Spleen (tissue), 11 donors: Measurements from ENCODE around the gene CDC25A. TPM values are rescaled to one million over a fixed set of nuclear protein-coding genes. Genes with fewer than 3 reads are reported as not detected.
A peak's percentile ranks its signal among the peaks of the same experiment; 100 is the strongest.

Experiments
- DNase-seq: peaks from one replicate; pipeline ENCODE4 v3.0.0-alpha.2; 2020
- H3K27ac ChIP-seq, 8 donors: fragments of 200-600 bp; sonication (generic) in 7 of 8; 1 replicate in 4 of 8; 2 replicates in 4 of 8; pipeline versions ENCODE4 v1.5.0 to v1.8.0; 2016 to 2021; ENCODE audit warnings: inconsistent platforms in 4 of 8, mild to moderate bottlenecking in 4 of 8, moderate library complexity in 1 of 8
- H3K27me3 ChIP-seq, 7 donors: fragments of 200-600 bp; sonication (generic) in 6 of 7; replicated peaks in 1 of 7; 1 replicate in 4 of 7; 2 replicates in 3 of 7; pipeline versions ENCODE4 v1.5.0 to v1.8.0; 2016 to 2021; ENCODE audit warnings: inconsistent platforms in 3 of 7, mild to moderate bottlenecking in 1 of 7
- H3K36me3 ChIP-seq, 6 donors: fragments of 200-600 bp; sonication (generic) in 5 of 6; 1 replicate in 4 of 6; 2 replicates in 2 of 6; pipeline versions ENCODE4 v1.5.0 to v1.8.0; 2016 to 2021; ENCODE audit warnings: inconsistent platforms in 2 of 6
- H3K4me1 ChIP-seq, 6 donors: fragments of 200-600 bp; sonication (generic) in 5 of 6; 1 replicate in 3 of 6; 2 replicates in 3 of 6; pipeline versions ENCODE4 v1.5.0 to v1.8.0; 2016 to 2021; ENCODE audit warnings: inconsistent platforms in 3 of 6
- H3K4me3 ChIP-seq, 8 donors: fragments of 200-600 bp; sonication (generic) in 7 of 8; 1 replicate in 4 of 8; 2 replicates in 4 of 8; pipeline versions ENCODE4 v1.5.0 to v1.8.0; 2016 to 2021; ENCODE audit warnings: inconsistent platforms in 4 of 8, mild to moderate bottlenecking in 4 of 8, moderate library complexity in 2 of 8
- H3K9me3 ChIP-seq, 8 donors: fragments of 200-600 bp; sonication (generic) in 7 of 8; 1 replicate in 4 of 8; 2 replicates in 4 of 8; pipeline versions ENCODE4 v1.5.0 to v1.8.0; 2016 to 2021; ENCODE audit warnings: inconsistent platforms in 4 of 8
- POLR2A ChIP-seq, 3 donors: fragments of 450-650 bp; IDR thresholded peaks; one replicate each; pipeline ENCODE4 v1.5.1; 2017; ENCODE audit warnings: antibody characterized with exemption in 3 of 3, mild to moderate bottlenecking in 1 of 3
- POLR2AphosphoS5 ChIP-seq, 3 donors: sonication (generic); formaldehyde crosslinking; IDR thresholded peaks; one replicate each; pipeline ENCODE4 v1.5.1; 2017; ENCODE audit warnings: antibody characterized with exemption in 3 of 3
- WGBS, 5 donors: extraction: QIAGEN DNeasy Blood & Tissue Kit in 3 of 5; methylation state at CpG; one replicate each; pipeline versions ENCODE4 v1.1.5 to v1.1.7; 2013 to 2018; 5-methylcytosine and 5-hydroxymethylcytosine counted together
- intact Hi-C: fragments of 100-400 bp; cut with DNase I; formaldehyde crosslinking; loops from one replicate; pipeline ENCODE4 v1.15.0; 2023; ENCODE audit warnings: low total_unique reads
- polyA plus RNA-seq, 3 donors: library from polyadenylated mRNA; stranded (reverse); fragments of 200-250 nt; gene quantifications; one replicate each; pipeline ENCODE4 v1.2.1, GENCODE V29; 2013
- total RNA-seq, 7 donors: library from RNA; depleted of rRNA in 3 of 7; stranded (reverse); fragments of >200 nt in 3 of 7; fragmentation: NEBNext Ultra II Directional in 4 of 7; extraction: Animal tissue kit (Norgen Biotek cat#: 25700) in 4 of 7; gene quantifications; one replicate each; pipeline versions ENCODE4 v1.1.0 to v1.2.1, GENCODE V29; 2016 to 2021
- TF ChIP-seq, protein P1 (sequence below), 11 experiments: fragments of 200-600 bp in 7 of 11; fragments of 450-650 bp in 4 of 11; sonication (generic) in 4 of 11; IDR thresholded peaks in 8 of 11; conservative IDR thresholded peaks in 3 of 11; 1 replicate in 7 of 11; 2 replicates in 4 of 11; pipeline versions ENCODE4 v1.4.0 to v1.8.0; 2016 to 2021; ENCODE audit warnings: antibody characterized with exemption in 11 of 11, inconsistent platforms in 4 of 11, mild to moderate bottlenecking in 1 of 11
- donor health status: healthy with polysubstance abuse.
- donor health status: DM: no; HTN: no; CAD: no; lungs with moderate emphysema.
- donor health status: DM: no; HTN: no; CAD: no.
- donor health status: Bipolar disorder and iron deficiency.
- donor health status: healthy.
- donor health status: DM: no; HTN: no; CAD: no.
- donor health status: DM: yes; HTN: yes; CAD: no.

Gene CDC25A
- total and polyA plus RNA-seq, 10 donors: 0.65 to 8.1 (median 2.8) TPM

DNA sequence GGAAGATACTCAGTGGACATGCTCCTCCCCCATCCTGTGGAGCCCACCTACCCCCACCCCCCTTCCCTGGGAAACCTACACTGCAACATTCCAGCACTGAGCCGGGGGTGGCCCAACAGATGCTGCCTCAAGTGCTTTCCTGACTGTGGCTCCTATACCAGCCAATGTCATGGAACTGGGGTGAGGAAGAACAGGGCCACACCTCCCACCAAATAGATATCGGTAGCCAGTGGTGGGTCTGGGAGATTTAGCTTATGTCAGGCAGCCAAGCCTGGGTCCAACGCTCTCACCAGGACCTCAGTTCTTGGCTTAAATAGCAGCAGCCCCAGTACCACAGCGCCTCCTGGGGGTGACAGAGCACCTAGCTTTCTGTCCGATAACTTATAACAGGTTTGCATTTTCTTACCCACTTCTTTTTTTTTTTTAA is 30.3 kb downstream of the CDC25A start:
- Histone ChIP-seq H3K4me1 (no peaks in the 10 kb centered on the region), H3K27me3 (no peaks in the 10 kb centered on the region), H3K36me3 (peaks cover 0 to 47% (median 3%) of the 10 kb centered on the region in 6 donors), H3K4me3 (no peak overlapping the region), H3K27ac (no peak overlapping the region), H3K9me3 (no peaks in the 10 kb centered on the region)
- 55 to 77% (median 62%) methylated on average over 5 of the region's 5 CpGs for WGBS, 5 donors
- DNase-seq: peak; percentile 78
- intact Hi-C loops: loop anchor here (10.0 kb wide), 1 partner anchor 153 kb away; no protein-coding TSS in a partner anchor
- TF ChIP-seq, protein P1, sequence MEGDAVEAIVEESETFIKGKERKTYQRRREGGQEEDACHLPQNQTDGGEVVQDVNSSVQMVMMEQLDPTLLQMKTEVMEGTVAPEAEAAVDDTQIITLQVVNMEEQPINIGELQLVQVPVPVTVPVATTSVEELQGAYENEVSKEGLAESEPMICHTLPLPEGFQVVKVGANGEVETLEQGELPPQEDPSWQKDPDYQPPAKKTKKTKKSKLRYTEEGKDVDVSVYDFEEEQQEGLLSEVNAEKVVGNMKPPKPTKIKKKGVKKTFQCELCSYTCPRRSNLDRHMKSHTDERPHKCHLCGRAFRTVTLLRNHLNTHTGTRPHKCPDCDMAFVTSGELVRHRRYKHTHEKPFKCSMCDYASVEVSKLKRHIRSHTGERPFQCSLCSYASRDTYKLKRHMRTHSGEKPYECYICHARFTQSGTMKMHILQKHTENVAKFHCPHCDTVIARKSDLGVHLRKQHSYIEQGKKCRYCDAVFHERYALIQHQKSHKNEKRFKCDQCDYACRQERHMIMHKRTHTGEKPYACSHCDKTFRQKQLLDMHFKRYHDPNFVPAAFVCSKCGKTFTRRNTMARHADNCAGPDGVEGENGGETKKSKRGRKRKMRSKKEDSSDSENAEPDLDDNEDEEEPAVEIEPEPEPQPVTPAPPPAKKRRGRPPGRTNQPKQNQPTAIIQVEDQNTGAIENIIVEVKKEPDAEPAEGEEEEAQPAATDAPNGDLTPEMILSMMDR (IDR thresholded peaks at IDR 0.05 in 8 of 11, conservative IDR thresholded peaks at IDR 0.05 in 3 of 11): peak in 9 of 11 experiments; percentile 11 to 67 (median 63)
- TF ChIP-seq POLR2A (IDR thresholded peaks at IDR 0.05): no peak

DNA sequence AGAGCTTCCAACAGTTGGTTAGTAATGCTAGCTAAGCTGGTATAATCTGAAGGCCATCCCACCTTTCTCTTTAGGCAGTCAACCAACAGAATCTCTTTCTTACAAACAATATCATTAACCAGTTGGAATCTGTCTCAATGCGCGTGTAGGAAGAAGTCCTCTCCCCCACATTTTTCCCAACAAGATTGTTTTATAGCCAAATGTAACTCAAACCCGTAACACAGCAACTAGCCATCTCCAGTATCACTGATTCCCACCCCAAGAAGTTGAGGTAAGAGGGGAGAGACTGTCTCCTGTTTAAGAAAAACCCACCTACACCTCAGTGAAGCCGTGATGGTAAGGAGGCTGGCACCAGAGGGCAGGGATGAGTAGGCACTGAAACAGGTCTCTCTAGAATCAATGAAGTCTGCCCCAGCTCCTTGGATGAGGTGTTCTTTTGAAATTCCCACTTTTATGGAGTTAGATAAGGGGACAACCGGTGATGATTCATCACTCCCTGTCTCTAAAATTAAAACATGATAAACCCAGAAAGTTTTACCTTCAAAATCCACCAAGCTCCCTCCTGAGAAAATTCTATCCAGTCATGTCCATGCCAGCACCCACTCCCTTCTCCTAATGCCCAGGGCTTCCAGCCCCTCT is 30.9 kb downstream of the CDC25A start:
- no peak overlapping the region for H3K27ac ChIP-seq
- intact Hi-C loops: loop anchor here (10.0 kb wide), 1 partner anchor 153 kb away; no protein-coding TSS in a partner anchor
- 82 to 93% (median 89%) methylated on average over 5 of the region's 5 CpGs for WGBS, 5 donors
- peaks cover 0 to under 1% (median 0%) of the 10 kb centered on the region in 6 donors for H3K4me1 ChIP-seq
- no peak overlapping the region for H3K4me3 ChIP-seq
- no peaks in the 10 kb centered on the region for H3K9me3 ChIP-seq
- DNase-seq: peak; percentile 6
- no peak for TF ChIP-seq POLR2A (IDR thresholded peaks at IDR 0.05)
- TF ChIP-seq POLR2AphosphoS5 (IDR thresholded peaks at IDR 0.05): no peak
- TF ChIP-seq, protein P1 (IDR thresholded peaks at IDR 0.05 in 8 of 11, conservative IDR thresholded peaks at IDR 0.05 in 3 of 11): no peak
- H3K36me3 ChIP-seq: peaks cover 0 to 40% (median 3%) of the 10 kb centered on the region in 6 donors
- no peaks in the 10 kb centered on the region for H3K27me3 ChIP-seq

- DNase-seq: no peak
- H3K4me3 ChIP-seq: no peak overlapping the region
- TF ChIP-seq POLR2AphosphoS5 (IDR thresholded peaks at IDR 0.05) (no peak), POLR2A (IDR thresholded peaks at IDR 0.05) (no peak)
- TF ChIP-seq, protein P1 (IDR thresholded peaks at IDR 0.05 in 8 of 11, conservative IDR thresholded peaks at IDR 0.05 in 3 of 11): no peak
- no peaks in the 10 kb centered on the region for H3K27me3 ChIP-seq
- H3K27ac ChIP-seq: no peak overlapping the region
- H3K36me3 ChIP-seq: peaks cover 0 to 29% (median 3%) of the 10 kb centered on the region in 6 donors
- intact Hi-C loops: loop anchor here (10.0 kb wide), 1 partner anchor 151 kb away; no protein-coding TSS in a partner anchor
- 61 to 81% (median 65%) methylated on average over 2 of the region's 2 CpGs for WGBS, 5 donors
- no peaks in the 10 kb centered on the region for H3K9me3 ChIP-seq
- H3K4me1 ChIP-seq: peaks cover 0 to 12% (median 8%) of the 10 kb centered on the region in 6 donors
Measured at GRCh38 chr3:48156163-48156562, 32.1 kb downstream of the CDC25A start.

GRCh38 chr3:48155122-48155521 is 33.1 kb downstream of the CDC25A start:
- no peak overlapping the region for H3K27ac ChIP-seq
- no peak overlapping the region for H3K4me3 ChIP-seq
- 84 to 97% (median 93%) methylated on average over 2 of the region's 2 CpGs for WGBS, 5 donors
- no peaks in the 10 kb centered on the region for H3K9me3 ChIP-seq
- H3K27me3 ChIP-seq: no peaks in the 10 kb centered on the region
- H3K36me3 ChIP-seq: peaks cover 0 to 18% (median 3%) of the 10 kb centered on the region in 6 donors
- intact Hi-C loops: loop anchor here (10.0 kb wide), 1 partner anchor 150 kb away; no protein-coding TSS in a partner anchor
- no peak for TF ChIP-seq POLR2A (IDR thresholded peaks at IDR 0.05)
- TF ChIP-seq, protein P1 (IDR thresholded peaks at IDR 0.05 in 8 of 11, conservative IDR thresholded peaks at IDR 0.05 in 3 of 11): no peak
- TF ChIP-seq POLR2AphosphoS5 (IDR thresholded peaks at IDR 0.05): no peak
- peaks cover 0 to 19% (median 12%) of the 10 kb centered on the region in 6 donors for H3K4me1 ChIP-seq
- no peak for DNase-seq
